GM12874 (cell line): ENCODE data around the gene WNT9A.

ENCODE experiments used
- TF ChIP-seq, protein P1 (sequence below): IDR thresholded peaks from 2 replicates; pipeline ENCODE4 v1.5.1; 2011; ENCODE audit warnings: low read depth, mild to moderate bottlenecking, control low read depth, low read length, moderate library complexity; ENCODE audit not compliant: insufficient read depth

WNT9A gene

GRCh38 chr1:227904541-227905335, 43.0 kb downstream of the WNT9A start:
- TF ChIP-seq, protein P1, sequence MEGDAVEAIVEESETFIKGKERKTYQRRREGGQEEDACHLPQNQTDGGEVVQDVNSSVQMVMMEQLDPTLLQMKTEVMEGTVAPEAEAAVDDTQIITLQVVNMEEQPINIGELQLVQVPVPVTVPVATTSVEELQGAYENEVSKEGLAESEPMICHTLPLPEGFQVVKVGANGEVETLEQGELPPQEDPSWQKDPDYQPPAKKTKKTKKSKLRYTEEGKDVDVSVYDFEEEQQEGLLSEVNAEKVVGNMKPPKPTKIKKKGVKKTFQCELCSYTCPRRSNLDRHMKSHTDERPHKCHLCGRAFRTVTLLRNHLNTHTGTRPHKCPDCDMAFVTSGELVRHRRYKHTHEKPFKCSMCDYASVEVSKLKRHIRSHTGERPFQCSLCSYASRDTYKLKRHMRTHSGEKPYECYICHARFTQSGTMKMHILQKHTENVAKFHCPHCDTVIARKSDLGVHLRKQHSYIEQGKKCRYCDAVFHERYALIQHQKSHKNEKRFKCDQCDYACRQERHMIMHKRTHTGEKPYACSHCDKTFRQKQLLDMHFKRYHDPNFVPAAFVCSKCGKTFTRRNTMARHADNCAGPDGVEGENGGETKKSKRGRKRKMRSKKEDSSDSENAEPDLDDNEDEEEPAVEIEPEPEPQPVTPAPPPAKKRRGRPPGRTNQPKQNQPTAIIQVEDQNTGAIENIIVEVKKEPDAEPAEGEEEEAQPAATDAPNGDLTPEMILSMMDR, result no peak

GRCh38 chr1:227903614-227904501, 43.9 kb downstream of the WNT9A start:
- TF ChIP-seq, protein P1, result no peak

DNA sequence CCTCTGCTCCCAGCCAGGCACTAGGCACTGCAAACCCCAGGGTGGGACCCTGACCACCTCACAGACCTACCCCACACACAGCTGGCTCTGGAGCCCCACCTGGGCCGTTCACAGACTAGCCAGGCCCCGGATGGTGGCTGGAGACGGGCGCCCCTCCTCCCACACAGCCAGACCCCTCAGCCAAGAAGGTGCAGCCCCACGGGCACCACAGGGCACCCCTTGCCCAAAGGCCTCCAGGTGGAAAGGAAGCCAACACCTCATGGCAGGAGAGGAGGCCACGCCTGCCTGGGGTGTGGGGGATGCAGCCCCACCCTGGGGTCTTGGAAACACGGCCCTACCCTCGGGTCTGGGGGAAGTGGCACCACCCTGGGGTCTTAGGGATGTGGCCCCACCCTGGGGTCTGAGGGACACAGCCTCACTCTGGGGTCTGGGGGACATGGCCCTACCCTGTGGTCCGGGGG, 44.6 kb downstream of the WNT9A start:
- TF ChIP-seq, protein P1, result no peak

- TF ChIP-seq, protein P1, result no peak
Measured at GRCh38 chr1:227902641-227902990, 45.1 kb downstream of the WNT9A start.

GRCh38 chr1:227901906-227902640, 45.7 kb downstream of the WNT9A start:
- TF ChIP-seq, protein P1, result no peak

- TF ChIP-seq, protein P1, result no peak
Measured at GRCh38 chr1:227901239-227901905, 46.4 kb downstream of the WNT9A start.

- TF ChIP-seq, protein P1, result no peak
Measured at GRCh38 chr1:227900571-227901051, 47.1 kb downstream of the WNT9A start.
